HUES6 (cell line): ENCODE data around the gene SKOR2.
A peak's percentile ranks its signal among the peaks of the same experiment; 100 is the strongest.

ENCODE experiments used
- H3K27ac ChIP-seq: 2 replicates; pipeline ENCODE4 v1.7.0; 2013; ENCODE audit warnings: low read depth, mild to moderate bottlenecking, low read length, inconsistent platforms
- H3K27me3 ChIP-seq: 2 replicates; pipeline ENCODE4 v1.6.1; 2013; ENCODE audit warnings: low read length; ENCODE audit not compliant: control insufficient read depth, insufficient read depth
- H3K36me3 ChIP-seq: 2 replicates; pipeline ENCODE4 v1.6.1; 2013; ENCODE audit warnings: low read length; ENCODE audit not compliant: control insufficient read depth, insufficient read depth
- H3K4me1 ChIP-seq: 2 replicates; pipeline ENCODE4 v1.6.1; 2013; ENCODE audit warnings: low read length; ENCODE audit not compliant: control insufficient read depth, insufficient read depth
- H3K4me3 ChIP-seq: 2 replicates; pipeline ENCODE4 v1.5.1; 2013; ENCODE audit warnings: low read depth, low read length
- H3K9ac ChIP-seq: one replicate; pipeline ENCODE4 v1.6.1; 2013; ENCODE audit warnings: mild to moderate bottlenecking, low read length
- H3K9me3 ChIP-seq: 2 replicates; pipeline ENCODE4 v1.6.1; 2013; ENCODE audit warnings: low read depth, low read length; ENCODE audit not compliant: control insufficient read depth, insufficient read depth

The SKOR2 gene

DNA sequence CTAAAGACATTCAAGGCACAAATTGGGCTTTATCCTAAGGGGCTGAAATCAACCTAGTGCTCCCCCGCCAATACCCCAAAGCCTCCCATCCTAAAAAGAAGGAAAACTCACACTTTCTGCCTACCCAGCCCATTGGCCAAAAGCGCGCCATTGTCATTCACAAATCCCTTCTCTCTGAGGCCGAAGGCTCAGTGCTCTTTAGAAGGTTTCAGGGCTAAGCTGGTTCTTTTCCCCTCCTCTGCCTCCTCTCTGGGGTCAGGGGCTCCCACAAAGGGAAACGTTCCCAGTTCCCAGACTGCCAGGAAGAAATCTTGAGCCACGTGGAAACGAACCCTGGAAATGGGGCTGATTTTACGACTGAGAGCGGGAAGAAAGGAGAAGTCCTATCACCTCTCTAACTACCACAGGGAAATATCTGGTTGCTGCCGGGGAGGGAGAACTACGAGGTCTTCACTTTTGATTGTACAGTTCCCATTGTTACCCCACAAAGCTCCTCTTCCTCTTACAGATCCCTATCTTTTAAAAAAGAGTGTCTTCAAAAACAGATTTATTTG lies 1.7 kb upstream of the SKOR2 start:
- H3K27me3 ChIP-seq = peaks cover 100% of the 10 kb centered on the region
- H3K4me1 ChIP-seq = peaks cover 23% of the 10 kb centered on the region; the same call in 1 of the 2 replicates
- peaks cover 4% of the 10 kb centered on the region for H3K9me3 ChIP-seq
- no peak overlapping the region for H3K9ac ChIP-seq
- H3K36me3 ChIP-seq = no peaks in the 10 kb centered on the region
- no peak overlapping the region for H3K27ac ChIP-seq
- no peak overlapping the region; the same call in 1 of the 2 replicates for H3K4me3 ChIP-seq

DNA sequence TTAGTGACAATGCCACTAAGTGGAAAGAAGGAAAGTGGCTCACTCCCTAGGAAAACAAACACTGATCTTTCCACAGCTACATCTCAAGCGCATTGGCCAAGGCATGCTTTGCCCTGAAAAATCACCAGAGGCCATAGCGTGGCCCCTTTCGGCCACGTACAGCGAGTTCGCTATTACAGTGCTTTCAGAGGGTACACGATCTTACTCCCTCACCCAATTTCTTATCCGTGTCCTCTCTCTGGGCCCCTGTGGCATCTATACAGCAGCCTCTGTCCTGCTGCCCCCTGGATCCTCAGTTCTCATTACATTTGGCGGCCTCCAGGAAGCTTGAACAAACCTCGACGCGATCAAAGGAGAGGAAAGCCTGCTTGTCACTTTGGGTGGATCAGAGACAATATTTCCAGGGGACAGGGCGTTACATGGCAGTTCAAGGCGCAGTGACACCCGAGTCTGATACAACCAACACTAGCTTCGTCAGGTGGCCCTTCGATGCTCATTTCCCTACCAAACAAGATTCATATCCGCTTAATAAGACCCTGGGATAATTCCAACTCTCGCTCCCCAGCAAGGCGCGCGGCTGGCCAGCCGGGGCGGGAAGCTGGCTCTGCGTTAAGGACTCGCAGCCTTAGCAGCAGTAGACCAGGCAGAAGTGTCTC lies 941 bp downstream of the SKOR2 start:
- H3K9me3 ChIP-seq = peaks cover 4% of the 10 kb centered on the region
- no peak overlapping the region for H3K9ac ChIP-seq
- peaks cover 99% of the 10 kb centered on the region for H3K27me3 ChIP-seq
- no peak overlapping the region for H3K27ac ChIP-seq
- no peaks in the 10 kb centered on the region for H3K36me3 ChIP-seq
- no peak overlapping the region for H3K4me3 ChIP-seq
- H3K4me1 ChIP-seq = peaks cover 27% of the 10 kb centered on the region; the same call in 1 of the 2 replicates

DNA sequence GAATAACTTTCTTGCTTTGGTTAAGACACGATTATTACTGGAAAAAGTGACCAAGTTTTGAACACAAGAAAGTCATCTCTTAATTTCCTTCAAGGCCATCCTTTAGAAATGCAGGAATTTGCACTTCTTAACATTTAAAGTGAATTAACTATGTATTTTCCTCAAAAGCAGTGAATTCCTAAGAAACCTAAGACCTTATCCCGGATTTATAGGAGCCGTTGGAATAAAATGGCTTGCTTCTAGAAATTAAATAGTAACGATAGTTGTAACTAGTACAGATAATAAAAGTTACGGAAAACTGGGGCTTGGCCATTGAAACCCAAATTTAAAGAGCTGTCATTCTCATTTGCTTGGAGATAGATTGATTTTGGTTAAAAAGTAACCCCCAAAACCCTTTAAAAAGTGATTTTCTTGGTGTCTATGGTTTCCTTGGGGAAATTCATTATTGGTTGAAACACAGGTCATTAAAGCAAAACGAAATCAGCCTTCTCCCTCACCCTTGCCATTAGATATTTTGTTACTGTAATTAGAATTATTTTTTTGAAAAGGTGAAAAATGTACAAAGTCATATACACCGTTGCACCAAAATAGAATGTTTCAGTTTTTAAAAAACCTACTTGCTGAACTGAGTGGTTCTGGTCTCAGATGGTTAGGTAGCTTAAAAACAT lies 2.0 kb downstream of the SKOR2 start:
- peaks cover 32% of the 10 kb centered on the region; the same call in 1 of the 2 replicates for H3K4me1 ChIP-seq
- H3K27ac ChIP-seq = no peak overlapping the region
- H3K9ac ChIP-seq = no peak overlapping the region
- H3K4me3 ChIP-seq = no peak overlapping the region
- peaks cover 4% of the 10 kb centered on the region for H3K9me3 ChIP-seq
- H3K36me3 ChIP-seq = no peaks in the 10 kb centered on the region
- peaks cover 99% of the 10 kb centered on the region for H3K27me3 ChIP-seq

DNA sequence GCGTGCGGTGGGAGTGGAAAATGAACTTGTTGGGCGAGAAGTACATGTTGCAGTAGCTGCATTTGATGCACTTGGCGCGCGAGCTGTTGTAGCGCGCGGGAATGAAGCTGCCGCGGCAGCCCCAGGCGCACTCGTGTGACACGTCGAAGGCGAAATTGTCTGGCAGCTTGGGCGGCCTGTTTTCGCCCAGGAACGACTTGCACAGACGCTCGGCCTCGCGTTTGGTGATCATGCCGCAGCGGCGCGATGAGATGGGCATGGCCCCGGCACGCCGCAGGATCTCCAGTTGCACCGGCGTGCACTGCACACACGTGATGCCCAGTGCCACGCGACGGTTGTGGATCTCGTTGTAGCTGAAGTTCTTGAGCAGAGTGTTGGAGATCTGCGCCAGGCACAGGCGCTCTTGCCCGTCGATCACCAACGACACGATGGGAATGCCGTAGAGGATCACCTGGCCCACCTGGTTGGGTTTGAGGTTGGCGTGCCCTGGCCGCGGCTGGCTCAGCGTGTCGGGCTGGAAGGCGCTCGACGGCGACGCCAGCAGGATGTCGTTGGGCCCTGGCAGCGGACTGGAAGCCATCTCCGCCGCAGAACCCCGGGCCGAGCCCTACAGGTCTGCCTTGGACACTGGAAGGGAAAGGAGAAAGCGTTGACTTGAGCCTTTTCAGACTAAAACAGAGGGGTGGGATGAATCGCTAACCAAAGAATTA lies 2.7 kb downstream of the SKOR2 start:
- Histone ChIP-seq H3K27ac (no peak overlapping the region), H3K4me1 (peaks cover 33% of the 10 kb centered on the region), H3K4me3 (peak overlapping the region; percentile 8; the same call in 1 of the 2 replicates), H3K36me3 (no peaks in the 10 kb centered on the region), H3K9ac (no peak overlapping the region), H3K9me3 (peaks cover 4% of the 10 kb centered on the region), H3K27me3 (peaks cover 99% of the 10 kb centered on the region)

- Histone ChIP-seq H3K4me3 (peak overlapping the region; percentile 8; the same call in 1 of the 2 replicates), H3K27me3 (peaks cover 95% of the 10 kb centered on the region), H3K9ac (no peak overlapping the region), H3K4me1 (peaks cover 36% of the 10 kb centered on the region), H3K9me3 (peaks cover 4% of the 10 kb centered on the region), H3K27ac (no peak overlapping the region), H3K36me3 (no peaks in the 10 kb centered on the region)
Measured at GRCh38 chr18:47248115-47248603, 3.3 kb downstream of the SKOR2 start.

DNA sequence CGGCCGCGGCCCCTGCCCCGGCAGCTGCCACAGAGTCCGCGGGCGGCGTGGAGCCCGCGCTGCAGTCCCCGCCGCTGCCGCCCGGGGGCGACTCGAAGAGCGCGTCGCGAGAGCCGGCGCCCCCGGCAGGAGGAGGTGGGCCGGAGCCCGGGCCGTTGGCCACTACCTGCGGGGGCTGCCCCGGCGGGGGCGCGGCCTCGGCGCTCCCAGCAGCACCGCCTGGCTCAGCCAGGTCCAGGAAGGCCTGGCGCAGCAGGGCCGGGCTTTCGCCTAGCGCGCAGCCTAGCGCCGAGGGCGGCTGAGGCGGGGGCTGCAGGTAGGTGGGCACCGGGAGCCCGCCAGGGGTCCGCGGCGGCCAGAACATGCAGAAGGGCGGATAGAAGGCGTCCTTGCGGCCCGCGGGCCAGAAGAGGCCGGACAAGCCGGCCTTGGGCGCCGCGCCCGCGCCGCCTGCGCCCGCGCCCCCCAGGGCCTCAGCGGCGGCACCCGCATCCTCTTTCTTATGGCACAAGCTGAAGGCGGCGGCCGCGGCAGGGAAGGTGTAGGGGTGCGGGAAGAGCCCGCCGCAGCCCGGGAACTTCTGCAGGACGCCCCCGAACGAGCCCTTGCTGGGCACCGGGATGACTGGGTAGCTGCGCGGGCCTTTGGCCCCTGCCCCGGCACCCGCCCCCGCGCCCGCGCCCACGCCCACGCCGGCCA lies 3.9 kb downstream of the SKOR2 start:
- H3K4me1 ChIP-seq = peaks cover 40% of the 10 kb centered on the region
- H3K27me3 ChIP-seq = peaks cover 94% of the 10 kb centered on the region
- H3K9me3 ChIP-seq = peaks cover 4% of the 10 kb centered on the region
- H3K27ac ChIP-seq = no peak overlapping the region
- no peak overlapping the region for H3K9ac ChIP-seq
- H3K4me3 ChIP-seq = peak overlapping the region; percentile 76
- H3K36me3 ChIP-seq = no peaks in the 10 kb centered on the region

DNA sequence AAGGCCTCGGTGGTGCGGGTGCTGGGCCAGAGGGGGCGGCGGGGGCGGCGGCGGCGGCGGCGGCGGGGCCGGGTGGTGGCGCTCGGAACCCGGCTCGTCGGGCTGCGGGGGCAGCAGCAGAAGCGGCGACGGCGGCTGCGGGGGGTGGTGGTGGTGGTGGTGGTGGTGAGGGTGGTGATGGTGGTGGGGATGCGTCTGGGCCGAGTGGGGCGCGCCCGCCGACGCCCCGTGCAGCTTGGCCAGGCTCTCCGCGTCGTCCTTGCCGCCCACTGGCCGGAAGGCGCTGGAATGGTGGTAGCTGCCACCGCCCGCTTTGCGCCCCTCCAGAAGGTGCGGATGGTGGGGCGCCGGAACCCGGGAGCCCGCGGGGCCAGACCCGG lies 4.4 kb downstream of the SKOR2 start:
- Histone ChIP-seq H3K4me1 (peaks cover 40% of the 10 kb centered on the region), H3K4me3 (peak overlapping the region; percentile 76), H3K27me3 (peaks cover 88% of the 10 kb centered on the region)

GRCh38 chr18:47246027-47246971 lies 5.2 kb downstream of the SKOR2 start:
- Histone ChIP-seq H3K4me3 (peak overlapping the region; percentile 76), H3K36me3 (no peaks in the 10 kb centered on the region), H3K4me1 (peaks cover 34% of the 10 kb centered on the region), H3K27me3 (peaks cover 81% of the 10 kb centered on the region), H3K9me3 (peaks cover 4% of the 10 kb centered on the region), H3K9ac (no peak overlapping the region), H3K27ac (no peak overlapping the region)

More for the DNA sequence above, 4.4 kb downstream of the SKOR2 start:
- H3K9me3 ChIP-seq = peaks cover 4% of the 10 kb centered on the region
- H3K27ac ChIP-seq = no peak overlapping the region
- no peak overlapping the region for H3K9ac ChIP-seq
- no peaks in the 10 kb centered on the region for H3K36me3 ChIP-seq

DNA sequence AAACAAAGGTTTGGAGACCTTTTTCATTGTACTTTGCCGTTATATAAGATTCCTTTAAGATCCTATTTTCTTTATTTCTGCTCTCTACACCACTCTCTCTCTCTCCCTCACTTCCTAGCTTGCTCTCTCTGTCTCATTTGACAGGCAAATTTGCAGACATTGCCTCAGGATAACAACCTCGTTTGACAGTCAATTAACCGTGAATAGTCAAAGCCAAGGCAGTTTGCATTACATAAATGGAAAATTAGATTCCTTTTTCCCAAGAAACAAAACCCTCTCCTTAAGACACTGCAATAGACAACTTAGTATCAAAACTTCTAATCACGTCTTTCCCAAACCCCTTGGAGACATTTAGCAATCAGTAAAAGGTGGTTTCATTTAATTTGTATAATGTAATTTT lies 7.4 kb downstream of the SKOR2 start:
- no peak overlapping the region for H3K4me3 ChIP-seq
- H3K4me1 ChIP-seq = peaks cover 32% of the 10 kb centered on the region
- H3K9ac ChIP-seq = peak overlapping the region; percentile 2
- H3K9me3 ChIP-seq = peaks cover 4% of the 10 kb centered on the region
- H3K27me3 ChIP-seq = peaks cover 59% of the 10 kb centered on the region
- no peak overlapping the region for H3K27ac ChIP-seq
- no peaks in the 10 kb centered on the region for H3K36me3 ChIP-seq

- H3K27me3 ChIP-seq = no peaks in the 10 kb centered on the region; the same call in 1 of the 2 replicates
- H3K4me3 ChIP-seq = no peak overlapping the region
- H3K36me3 ChIP-seq = no peaks in the 10 kb centered on the region
- no peak overlapping the region for H3K27ac ChIP-seq
- H3K9ac ChIP-seq = no peak overlapping the region
- no peaks in the 10 kb centered on the region for H3K9me3 ChIP-seq
- H3K4me1 ChIP-seq = no peaks in the 10 kb centered on the region
Measured at GRCh38 chr18:47235096-47235495, 16.4 kb downstream of the SKOR2 start.
